Astrocyte of the spinal cord (primary cell): ENCODE results near the gene MRPL22.

Source experiments
- DNase-seq: peaks from one replicate; pipeline ENCODE4 v3.0.0; 2011; ENCODE audit warnings: low read depth, low spot score
- H3K4me3 ChIP-seq: 2 replicates; pipeline ENCODE4 v1.5.1; 2011; ENCODE audit warnings: low read depth, mild to moderate bottlenecking, low read length, moderate library complexity
- in situ Hi-C: cut with HindIII; loops from 2 replicates; pipeline ENCODE4 v1.10.0; 2017; ENCODE audit warnings: low sequenced_read_pairs
- TF ChIP-seq, protein P1 (sequence below): IDR thresholded peaks from 2 replicates; pipeline ENCODE4 v1.5.1; 2012; ENCODE audit warnings: low read depth, mild to moderate bottlenecking, low read length, inconsistent platforms

MRPL22 gene

DNA sequence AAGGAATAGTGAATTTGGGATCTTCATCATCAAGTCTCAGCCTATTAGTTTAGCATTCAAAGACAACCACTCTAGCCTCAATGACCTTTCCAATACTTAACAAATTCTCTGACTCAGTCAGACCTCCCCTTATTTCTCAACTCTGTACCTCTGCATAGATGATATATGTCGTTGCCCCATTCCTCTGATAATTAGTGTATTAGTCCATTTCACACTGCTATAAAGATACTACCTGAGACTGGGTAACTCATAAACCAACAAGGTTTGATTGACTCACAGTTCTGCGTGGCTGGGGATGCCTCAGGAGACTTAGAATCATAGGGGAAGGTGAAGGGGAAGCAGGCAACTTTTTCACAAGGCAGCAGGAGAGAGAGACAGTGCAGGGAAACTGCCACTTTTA lies 8.9 kb downstream of the MRPL22 start:
- no peak for DNase-seq
- no peak overlapping the region for H3K4me3 ChIP-seq
- TF ChIP-seq, protein P1, sequence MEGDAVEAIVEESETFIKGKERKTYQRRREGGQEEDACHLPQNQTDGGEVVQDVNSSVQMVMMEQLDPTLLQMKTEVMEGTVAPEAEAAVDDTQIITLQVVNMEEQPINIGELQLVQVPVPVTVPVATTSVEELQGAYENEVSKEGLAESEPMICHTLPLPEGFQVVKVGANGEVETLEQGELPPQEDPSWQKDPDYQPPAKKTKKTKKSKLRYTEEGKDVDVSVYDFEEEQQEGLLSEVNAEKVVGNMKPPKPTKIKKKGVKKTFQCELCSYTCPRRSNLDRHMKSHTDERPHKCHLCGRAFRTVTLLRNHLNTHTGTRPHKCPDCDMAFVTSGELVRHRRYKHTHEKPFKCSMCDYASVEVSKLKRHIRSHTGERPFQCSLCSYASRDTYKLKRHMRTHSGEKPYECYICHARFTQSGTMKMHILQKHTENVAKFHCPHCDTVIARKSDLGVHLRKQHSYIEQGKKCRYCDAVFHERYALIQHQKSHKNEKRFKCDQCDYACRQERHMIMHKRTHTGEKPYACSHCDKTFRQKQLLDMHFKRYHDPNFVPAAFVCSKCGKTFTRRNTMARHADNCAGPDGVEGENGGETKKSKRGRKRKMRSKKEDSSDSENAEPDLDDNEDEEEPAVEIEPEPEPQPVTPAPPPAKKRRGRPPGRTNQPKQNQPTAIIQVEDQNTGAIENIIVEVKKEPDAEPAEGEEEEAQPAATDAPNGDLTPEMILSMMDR: no peak
- in situ Hi-C loops: no loop called here

DNA sequence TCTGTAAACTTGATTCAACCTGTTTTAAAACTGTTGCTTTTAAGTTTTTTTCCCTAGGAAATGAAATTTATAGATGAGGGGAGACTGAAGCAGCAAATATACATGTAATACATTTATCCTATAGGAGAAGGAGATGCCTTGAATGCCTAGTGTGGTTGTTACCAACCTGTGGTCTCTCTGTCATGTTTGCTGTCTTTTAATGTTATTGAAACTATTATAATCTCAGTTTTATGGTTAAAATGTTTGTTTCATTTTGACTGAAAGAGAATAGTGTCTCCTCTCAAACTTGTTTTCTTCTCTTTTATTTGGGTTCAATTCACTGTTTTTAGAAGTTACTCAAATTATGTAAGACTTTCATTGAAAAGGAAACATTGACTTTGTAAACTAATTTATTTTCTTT lies 15.8 kb downstream of the MRPL22 start:
- TF ChIP-seq, protein P1: no peak
- H3K4me3 ChIP-seq: no peak overlapping the region

DNA sequence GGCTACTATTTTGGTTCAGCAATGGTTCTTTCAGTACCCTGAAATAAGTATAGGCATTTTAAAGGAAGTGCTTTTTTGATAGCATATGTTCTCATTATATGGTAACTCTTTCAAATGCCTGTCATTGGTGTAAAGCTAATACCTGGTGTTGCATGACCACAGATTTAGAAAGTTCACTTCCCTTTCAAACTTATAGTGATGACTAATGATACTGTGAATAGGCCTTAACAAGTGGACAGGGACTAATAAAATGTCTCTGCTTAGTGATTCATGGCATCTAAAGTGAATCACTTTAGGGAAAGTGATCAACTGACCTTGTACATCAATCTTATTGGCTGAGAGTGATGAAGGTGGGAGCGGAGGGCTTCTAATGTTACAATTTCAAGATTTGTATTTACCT lies 21.6 kb downstream of the MRPL22 start:
- no peak overlapping the region for H3K4me3 ChIP-seq
- TF ChIP-seq, protein P1: no peak
- in situ Hi-C loops: no loop called here
- DNase-seq: peak; percentile 11

More for the DNA sequence above, 15.8 kb downstream of the MRPL22 start:
- in situ Hi-C loops: no loop called here
- no peak for DNase-seq

DNA sequence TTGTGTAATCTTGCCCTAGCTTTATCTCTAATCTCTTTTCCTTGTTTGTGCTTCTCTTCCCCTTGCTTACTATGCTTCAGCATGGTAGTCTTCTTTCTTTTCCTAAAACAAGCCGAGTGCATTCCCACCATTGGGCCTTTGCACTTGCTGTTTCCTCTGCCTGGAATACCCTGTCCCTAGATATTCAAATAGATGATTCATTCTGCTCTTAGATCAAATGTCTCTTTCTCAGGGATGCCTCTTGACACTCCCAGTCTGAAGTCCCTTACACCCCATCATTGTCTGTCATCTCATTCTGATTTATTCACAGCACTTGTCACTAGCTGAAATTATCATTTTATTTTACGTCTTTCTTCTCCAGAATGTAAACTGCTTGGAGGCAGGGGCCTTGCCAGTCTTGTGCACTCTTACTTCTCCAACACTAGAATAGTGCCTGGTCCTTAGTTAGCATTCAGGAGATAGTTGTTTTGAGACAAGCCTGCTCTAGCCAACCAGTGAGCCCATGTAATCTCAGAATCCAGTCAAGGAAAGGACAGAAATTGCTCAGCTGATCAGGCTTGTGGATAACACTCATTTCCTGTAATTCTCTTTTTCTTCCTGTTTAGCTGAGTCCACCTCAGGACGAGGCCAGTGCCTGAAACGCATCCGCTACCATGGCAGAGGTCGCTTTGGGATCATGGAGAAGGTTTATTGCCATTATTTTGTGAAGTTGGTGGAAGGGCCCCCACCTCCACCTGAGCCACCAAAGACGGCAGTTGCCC lies 25.4 kb downstream of the MRPL22 start:
- TF ChIP-seq, protein P1: no peak
- in situ Hi-C loops: no loop called here
- H3K4me3 ChIP-seq: no peak overlapping the region
- DNase-seq: no peak

DNA sequence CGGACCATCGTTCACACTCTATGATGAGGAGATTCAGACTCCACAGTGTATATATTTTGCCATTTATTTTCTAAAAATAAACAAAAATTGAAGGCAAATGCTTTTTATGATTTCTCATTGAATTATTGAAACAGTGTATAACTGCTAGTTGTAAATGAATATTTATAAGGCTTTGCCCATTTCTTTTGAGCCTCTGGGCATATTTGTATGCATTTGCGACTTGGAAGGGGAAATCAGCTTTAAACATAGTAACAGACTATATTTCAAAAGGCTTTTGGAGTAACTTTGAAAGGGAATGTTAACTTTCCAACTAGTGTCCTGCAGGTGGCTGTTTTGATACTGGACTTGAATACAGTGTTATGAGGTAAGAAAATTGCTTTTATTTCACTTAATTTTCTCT lies 26.0 kb downstream of the MRPL22 start:
- TF ChIP-seq, protein P1: no peak
- in situ Hi-C loops: no loop called here
- H3K4me3 ChIP-seq: no peak overlapping the region
- no peak for DNase-seq

DNA sequence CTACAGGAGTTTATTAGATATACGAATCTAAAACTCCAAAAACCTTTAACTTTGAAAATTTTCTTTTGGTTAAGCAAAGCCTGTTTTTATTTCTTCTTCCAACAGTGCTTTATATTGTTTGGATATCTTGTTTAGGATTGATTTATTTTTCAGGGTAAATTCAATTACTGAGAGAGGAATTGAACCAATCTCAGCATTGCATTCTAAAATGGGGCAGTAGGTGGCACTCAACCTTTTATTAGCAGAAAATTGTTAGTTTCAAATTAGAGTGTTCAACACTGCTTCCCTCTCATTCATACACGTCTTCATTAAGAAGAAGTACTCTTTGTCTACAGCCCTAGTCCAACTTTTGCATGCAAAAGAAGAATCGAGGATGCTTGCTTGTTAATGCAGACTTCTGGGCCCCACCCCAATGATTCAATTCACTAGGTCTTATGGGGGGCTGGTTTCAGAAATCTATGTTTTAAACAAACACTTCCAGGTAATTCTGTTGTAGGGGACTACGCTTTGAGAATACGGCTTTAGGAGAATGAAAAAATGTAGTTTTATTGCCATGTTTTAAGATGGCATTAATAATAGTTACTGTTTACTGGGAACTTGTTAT lies 26.6 kb downstream of the MRPL22 start:
- in situ Hi-C loops: no loop called here
- peak; percentile 19 for DNase-seq
- no peak overlapping the region for H3K4me3 ChIP-seq
- TF ChIP-seq, protein P1: peak; percentile 62
